Measurements from ENCODE around the gene HNRNPA1.
"Not testable (repeated sequence)": the region's sequence is repeated elsewhere in the genome, so short reads cannot be mapped to it uniquely, and the experiment has no call there.

The HNRNPA1 gene

DNA sequence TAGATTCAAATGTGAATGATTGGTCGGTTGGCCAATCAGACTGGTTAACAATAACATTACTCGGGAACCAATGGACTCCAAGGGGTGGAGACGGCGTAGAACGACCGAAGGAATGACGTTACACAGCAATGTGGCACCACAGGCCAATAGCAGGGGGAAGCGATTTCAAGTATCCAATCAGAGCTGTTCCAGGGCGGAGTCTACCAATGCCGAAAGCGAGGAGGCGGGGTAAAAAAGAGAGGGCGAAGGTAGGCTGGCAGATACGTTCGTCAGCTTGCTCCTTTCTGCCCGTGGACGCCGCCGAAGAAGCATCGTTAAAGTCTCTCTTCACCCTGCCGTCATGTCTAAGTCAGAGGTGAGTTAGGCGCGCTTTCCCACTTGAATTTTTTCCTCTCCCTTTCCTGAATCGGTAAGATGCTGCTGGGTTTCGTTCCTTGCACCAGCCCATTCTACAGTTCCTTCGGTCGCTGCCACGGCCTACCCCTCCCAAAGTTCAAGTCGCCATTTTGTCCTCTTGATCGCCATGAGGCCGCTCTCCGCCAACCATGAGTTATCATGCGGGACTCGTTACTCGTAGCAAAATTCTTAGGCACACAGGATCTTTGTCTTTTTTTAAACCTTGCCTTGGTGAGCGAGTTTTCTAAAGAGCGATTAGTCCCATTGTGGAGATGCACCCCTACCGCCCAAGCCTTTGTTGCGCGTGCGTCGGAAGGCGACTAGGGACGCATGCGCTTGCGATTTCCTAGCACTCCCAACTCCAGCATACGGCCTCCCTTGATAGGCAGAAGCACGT lies at the start of gene HNRNPA1:
Gene HNRNPA1, plus strand, starts transcription at position 259 of the 793 bp plus-strand sequence. Its CDS starts 82 bp downstream, at position 341.
- DNase-seq: peak; percentile 98

DNA sequence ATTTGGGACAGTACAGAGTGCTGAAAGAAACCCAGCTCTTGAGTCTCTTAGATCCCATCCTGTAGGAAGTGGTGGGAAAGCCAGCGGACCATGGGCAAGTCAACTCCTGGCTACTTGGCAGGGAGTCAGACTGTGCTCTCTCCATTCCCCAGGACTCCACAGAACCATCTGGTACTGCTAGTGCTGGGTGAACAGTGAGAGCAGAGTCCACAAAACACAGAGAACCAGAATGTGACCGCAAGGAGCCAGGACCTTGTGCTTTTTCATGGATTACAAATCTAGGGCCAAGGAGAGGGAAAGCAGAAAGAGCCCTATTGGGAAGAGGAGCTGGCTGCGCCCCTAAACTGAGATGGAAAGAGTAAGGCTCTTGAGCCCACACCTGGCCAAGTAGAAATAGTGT lies 49.3 kb upstream of the HNRNPA1 start:
- DNase-seq: not testable (repeated sequence)

DNA sequence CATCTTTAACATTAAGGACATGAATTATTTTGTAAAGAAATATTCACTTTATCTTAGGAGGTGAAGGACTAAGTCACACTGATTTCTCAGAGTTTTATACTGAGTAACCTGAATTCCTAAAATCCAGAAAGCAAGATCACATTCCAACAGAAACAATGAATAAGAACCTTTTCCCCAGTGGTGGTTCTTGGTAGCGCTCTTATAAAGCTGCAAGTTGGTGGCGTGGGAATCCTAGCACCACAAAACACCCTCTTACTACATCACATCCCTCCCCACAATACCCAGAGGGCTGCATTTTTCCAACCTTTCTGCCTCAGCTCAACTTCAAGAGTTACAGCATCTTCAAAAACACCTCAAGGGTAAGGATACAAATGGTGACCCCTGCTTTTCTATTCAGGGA lies 47.7 kb upstream of the HNRNPA1 start:
- DNase-seq: no peak

DNA sequence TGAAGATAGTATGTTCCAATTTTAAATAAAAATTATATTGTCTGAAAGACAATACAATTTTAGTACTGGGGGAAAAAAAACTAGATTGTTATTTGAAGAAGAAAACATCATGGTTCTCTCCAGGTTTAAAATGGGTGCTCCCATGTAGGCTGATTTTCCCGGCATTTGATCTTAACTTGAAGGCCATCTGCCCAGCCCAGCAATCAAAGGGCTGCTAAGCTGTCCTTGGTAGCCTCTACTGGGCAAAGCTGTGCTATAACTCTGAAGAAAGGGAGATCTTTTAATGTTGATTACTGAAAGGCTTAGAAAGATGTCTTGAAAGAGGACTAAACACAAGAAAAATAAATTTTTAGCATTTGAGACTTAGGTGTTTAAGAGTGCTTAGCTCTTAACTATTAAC lies 42.0 kb upstream of the HNRNPA1 start:
- no peak for DNase-seq

DNA sequence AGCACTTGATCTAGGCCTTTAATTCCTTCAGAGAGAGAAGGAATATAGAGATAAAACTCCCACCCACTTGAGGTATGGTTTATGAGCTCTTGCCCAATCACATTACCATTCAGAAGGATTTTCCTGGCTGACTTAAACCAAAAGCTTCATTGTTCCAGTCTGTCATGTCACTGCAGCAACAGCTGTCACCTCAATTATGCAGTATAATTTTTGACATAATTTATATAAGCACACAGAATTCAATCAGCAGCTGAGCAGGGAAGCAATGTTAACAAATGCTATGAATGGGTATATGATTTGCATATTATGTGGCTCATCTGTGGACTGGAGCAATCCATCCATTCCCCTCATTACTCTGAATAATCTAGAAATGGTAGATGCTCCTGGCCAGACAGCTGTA lies 40.9 kb upstream of the HNRNPA1 start:
- DNase-seq: peak; percentile 77

DNA sequence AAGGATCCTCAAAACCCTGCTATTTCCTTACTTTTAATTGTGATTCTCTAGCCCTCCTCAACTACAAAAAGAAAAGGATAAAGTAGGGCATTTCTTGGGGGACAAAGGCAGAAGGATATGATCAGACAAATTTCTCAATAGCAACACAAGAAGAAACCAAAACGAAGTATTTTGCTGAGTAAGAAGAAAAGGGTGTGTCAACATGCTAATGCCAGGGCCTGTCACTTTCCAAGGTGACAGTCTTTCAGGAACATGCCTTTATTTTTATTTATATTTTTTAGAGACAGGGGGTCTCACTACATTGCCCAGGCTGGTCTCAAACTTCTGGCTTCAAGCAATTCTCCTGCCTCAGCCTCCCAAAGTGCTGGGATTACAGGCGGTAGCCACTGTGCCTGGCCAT lies 40.4 kb upstream of the HNRNPA1 start:
- DNase-seq: no peak

DNA sequence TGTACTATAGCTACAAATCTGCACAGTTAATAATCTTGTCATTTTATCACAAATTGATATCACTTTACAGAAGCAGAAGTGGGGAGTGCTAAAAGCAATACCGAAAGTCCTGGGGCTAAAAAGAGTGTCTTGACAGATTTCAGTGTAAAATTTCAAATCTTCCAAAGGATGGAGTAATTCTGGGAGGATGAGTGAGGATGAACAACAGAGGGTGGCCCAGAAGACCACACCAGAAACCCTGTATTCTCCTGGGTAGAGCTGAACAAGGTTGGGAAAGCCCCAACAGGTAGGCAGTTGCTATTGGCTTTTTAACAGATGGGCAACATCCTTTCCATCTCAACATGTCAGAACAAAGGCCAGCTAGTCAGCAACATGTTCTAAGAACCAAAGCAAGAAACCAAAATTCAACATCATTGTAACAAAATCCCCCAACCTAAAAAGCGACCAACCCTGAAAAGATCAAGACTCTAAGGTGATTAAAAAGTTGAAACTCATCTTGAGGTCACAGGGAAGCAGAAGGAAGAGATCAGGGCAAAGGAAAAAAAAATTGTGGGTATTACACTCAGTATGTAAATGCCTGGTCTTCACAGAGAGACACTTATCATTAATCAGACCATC lies 39.4 kb upstream of the HNRNPA1 start:
- DNase-seq: no peak

DNA sequence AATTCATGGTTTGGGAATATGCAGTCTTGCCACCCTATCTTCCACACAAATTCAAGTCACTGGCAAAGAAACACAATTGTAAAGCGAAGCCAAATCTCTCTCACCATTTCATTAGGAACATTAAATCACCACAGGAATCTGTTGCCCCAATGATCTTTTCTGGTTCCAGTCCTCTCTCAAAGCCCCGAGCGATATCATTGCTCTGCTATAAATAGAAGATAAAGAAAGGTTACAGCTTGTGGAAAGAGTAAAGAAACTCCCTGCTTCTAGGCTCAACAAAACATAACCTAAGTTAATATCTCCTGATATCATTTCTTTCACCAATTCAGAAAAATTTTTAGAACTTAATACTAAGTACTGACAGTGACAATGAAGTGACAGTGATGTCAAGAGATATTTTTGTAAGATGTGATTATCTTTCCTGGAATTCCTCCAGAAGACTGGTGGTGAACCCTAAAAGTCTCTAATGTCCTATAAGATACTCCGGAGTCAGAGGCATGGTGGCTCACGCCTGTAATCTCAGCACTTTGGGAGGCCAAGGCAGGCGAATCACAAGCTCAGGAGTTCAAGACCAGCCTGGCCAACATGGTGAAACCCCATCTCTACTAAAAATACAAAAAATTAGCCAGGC lies 34.4 kb upstream of the HNRNPA1 start:
- no peak for DNase-seq

DNA sequence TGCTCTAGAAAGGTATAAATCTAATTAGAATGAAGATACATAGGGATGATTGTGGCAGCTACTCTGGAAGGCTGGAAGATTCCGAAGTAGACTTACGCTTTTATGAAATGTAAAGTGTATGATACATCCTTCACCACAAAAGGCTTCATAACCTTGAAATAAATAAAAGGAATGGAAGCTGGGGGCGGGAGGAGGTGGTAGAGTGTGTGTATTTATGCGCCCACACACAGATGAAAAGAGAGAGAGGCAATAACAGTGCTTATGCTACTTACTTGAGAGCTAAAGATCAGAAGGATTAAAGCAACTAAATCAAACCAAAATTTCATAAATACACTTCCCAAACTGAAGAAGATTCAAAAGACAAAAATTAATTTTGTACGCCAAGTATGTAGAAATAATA lies 31.0 kb upstream of the HNRNPA1 start:
- no peak for DNase-seq

DNA sequence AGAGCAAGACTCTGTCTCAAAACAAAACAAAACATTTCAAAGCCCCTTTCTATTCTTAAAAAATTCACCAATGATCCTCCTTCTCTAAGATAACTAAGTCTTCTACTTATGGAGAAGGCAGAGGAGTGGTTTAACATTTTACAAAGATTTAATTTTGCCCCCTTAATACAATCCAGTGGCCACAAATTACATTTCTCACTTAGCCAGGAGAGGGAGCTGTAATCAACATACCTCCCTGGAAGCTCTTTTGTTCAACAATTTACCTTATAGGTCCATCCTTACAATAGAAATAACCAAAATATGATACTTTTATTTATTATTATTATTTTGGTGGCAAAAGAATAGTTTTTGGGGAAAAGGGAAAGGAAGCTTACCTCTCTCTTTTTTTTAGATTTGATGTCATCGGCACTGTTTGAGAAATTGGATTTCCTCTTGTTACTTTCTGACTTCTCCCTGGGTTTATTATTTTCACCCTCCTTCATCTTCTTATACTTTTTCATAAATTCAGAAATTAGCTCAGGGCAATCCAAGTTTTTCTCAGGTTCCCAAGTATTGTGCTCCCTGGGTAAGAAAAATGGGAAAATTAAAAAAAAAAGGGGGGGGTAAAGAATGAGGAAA lies 28.8 kb upstream of the HNRNPA1 start:
- peak; percentile 36 for DNase-seq

DNA sequence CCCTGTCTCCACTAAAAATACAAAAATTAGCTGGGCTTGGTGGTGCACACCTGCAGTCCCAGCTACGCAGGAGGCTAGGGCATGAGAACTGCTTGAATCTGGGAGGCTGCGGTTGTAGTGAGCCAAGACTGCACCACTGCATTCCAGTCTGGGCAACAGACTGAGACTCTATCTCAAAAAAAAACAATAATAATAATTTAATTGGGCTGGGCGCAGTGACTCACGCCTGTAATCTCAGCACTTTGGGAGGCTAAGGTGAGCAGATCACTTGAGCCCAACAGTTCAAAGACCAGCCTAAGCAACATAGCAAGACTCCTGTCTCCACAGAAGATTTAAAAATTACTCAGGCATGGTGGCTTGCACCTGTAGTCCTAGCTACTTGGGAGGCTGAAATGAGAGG lies 27.3 kb upstream of the HNRNPA1 start:
- no peak for DNase-seq

DNA sequence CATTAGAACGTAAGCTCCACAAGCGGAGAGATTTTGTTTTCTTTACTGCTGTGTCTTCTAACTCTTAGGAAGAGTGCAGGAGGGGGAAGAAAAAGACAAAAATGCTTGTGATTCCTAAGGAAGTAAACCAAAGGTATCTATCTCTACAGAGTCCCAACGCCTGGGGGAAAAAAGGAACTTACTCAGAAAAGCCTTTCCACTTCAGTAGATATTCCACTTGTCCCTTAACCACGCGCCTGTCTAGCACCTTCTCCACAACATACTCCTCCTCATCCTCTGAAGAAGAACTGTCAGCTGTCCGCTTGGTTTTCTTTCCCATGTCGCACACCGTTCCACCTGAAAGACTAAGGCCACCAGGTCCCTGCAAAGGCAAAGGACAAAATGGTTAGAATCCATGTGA lies 23.2 kb upstream of the HNRNPA1 start:
- no peak for DNase-seq

DNA sequence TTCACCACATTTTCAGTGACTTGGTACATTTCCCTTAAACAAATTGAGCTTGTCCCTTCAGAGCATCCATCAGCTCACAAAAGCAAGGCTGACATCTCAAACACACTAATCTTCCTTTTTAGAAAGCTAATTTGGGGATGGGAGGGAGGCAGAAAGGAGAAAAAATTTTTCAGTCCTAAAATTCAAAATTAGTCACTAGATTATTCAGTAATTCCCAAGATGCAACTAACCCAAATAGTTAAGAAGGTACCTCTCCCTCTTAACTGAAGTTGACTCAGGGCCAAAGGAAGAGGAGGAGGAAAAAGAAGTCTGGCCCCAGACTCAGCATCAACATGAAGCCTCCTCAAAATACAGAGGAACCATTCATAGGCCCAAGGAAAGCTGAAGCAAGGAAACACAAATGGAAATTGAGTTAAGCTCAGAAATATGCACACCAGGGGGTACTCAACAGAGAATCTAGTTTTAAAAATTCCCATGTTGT lies 22.3 kb upstream of the HNRNPA1 start:
- no peak for DNase-seq

DNA sequence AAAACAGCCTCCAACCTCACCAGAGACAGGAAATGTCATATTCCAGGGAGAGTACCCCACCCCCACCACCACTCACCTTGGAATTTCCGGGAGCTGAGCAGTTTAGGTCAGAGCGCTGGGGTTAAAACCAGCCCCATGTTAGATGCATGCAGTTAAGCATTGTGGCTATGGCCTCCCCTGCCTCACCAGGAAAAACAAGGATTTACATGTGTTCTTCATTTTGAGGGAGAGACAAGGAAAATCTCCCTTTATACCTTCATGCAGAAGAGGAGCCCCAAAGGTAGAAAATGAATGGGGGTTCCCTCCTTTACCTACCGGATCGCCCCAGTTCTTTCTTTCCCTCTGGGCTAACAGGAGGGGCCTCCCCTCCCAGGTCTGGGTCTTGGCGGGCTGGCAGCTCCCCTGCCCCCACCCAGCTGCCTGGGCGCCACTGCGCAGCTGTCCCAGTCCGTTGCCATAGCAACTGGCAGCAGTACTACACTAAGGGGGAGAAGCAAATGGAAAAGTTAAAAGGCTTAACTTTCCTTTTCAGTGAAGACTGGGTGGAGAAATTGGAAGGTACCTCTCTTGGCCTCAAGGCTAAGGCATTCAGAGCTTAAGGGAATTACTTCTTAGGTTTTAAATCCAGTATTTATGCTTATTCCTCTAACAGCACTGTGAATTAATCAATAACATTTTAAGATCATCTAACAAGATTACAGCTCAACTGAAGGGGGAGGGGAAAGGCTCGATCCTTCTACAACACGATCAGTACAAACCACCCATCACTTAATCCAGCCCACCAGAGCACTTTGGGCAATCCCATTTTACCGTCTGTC lies 21.1 kb upstream of the HNRNPA1 start:
- DNase-seq: peak; percentile 75

DNA sequence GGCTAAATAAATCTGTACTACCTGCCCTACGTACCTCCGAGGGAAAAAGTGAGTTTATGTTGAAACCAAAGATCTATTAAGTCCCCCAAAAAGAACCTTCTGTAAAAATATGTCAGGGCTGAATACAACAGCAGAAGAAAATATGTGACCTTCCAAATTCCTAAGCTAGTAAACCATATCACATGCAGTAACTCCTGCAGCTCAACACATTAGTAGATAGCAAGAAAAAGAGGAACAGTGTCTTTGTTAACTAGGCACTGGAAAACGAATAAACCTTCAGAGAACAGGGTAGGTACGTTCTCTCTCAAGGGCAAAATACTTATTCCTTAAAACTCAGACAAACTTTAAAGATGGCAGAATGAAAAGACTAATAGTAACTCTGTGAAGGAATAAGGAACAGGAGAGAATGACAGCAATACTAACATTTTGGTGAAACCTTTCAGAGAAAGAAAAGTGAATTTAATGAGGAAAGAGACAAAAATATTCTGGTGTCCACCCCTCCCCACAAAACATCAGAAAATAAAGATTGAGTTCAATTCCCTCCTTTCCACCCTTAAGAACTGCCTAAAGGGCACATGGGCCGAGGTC lies 18.6 kb upstream of the HNRNPA1 start:
- DNase-seq: no peak

DNA sequence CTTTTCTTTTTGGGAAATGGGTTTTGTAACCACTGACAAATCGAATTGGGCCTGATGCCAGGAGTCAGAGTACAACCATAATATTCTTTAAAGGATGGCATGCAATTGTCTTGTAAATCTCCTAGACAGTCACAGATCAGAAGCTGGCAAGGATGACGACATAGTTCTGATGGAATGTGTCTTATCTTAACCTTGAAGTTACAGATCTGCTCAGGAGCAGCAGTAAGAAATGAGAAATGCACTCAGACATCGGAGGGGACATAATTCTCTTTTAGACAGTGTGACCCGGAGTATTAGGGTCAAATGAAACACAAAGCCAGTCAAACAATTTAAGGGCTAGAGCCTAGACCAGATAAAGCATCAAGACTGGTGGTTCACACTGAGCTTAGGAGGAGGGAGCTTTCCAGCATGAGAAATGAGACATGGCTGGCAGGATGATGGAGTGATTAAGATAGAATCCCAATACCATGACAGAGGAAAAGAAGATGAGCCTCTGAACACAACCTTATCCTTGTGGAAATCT lies 18.1 kb upstream of the HNRNPA1 start:
- no peak for DNase-seq

DNA sequence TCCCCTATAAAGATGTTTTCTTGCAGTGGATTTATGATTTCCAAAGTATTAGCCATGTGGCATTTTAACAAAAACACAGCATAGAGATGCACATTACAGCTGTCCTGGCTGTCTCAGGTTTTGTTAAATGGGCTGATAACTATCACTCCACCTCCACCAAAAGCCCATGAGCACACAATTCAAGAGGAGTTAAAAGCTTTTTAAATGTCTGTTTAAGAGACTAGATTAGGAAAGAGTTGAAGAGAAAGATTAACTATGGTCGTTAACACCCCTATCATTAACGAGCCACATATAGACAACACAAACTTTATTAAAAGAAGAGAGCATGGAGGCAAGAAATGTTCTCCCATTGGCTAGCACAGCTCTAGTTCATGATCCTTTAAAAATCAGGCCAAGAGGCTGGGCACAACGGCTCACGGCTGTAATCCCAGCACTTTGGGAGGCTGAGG lies 15.1 kb upstream of the HNRNPA1 start:
- no peak for DNase-seq

DNA sequence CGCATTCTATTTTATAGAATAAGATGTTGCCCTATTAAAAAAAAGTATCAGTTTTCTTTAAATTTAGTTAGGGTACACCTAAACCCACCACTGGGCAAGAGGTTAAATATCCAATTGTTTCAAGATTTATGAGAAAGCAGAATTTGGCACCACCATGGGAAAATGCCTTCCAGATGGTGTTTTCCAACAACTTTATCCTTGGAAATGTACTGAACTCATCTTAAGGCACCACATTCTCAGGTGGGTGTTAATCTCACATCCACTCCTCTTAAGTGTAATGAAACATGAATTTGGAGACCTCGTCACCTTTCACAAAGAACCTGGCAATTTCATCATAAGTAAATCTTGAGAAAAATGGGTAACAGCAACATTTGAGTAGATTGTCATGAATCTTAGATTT lies 13.7 kb upstream of the HNRNPA1 start:
- DNase-seq: no peak

DNA sequence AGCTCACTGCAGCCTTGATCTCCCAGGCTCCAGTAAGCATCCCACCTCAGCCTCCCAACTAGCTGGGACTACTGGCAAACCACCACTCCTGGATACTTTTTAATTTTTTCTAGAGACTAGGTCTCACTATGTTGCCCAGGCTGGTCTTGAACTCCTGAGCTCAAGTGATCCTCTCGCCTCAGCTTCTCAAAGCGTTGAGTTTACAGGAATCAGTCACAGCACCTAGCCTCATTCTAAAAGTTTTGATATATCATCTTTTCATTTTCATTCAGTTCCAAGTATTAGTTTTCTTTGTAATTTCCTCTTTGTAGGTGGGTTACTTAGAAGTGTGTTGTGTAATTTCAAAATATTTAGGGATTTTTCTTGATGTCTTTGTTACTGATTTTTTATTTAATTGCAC lies 10.2 kb upstream of the HNRNPA1 start:
- no peak for DNase-seq

DNA sequence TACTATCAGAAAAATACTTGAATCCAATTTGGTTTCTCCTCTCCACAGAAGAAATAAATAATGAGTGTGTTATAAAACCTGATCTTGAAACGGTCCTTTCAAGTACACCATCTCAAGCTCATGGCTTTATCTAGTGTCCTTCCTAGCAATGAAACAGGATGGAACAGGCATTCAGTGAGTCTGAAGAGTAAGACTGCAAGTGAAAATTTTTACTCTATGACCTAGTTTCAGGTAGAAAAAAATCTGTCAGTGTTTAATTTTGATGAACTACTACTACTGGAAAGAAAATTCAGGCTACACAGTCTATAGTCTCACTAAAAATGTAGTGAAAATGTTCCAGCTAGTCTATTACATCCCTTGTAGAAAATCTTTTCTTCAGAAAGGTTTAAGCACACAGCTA lies 8.3 kb upstream of the HNRNPA1 start:
- DNase-seq: no peak

DNA sequence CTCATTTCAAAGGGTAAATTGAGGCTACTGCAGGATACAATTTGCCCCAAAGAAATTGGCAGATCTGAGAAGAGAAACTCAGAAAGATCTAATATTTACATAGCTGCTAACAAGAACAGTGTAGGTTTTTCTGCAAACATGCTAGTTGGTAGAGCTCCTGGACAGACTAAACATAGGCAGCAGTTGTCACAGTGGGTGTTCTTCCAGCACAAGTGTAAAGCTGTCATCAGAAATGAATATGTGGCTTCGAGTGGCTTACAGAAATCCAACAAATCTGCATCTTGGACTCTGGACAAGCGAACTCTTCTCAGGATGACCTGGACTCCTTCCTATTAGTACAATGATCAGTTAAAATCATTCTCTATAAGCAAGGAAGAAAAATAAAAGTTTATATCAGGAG lies 6.5 kb upstream of the HNRNPA1 start:
- DNase-seq: no peak

DNA sequence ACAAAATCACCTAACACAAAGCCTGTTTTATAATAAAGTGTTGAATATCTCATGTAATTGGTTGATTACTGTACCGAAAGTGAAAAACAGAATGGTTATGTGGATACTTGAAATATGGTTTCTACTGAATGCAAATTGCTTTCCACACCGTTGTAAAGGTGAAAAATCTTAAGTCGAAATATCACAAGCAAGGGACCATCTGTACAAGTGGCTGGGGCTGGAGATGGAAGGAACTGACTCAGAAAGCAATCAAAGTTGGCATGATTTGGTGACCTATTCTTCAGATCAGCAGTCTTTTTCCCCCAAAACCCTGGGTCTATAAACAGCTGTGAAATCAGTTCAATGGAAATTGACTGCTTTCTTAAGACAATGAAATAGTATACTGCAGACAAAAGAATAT lies 4.2 kb upstream of the HNRNPA1 start:
- no peak for DNase-seq
